HG02588 (cell line): ENCODE data around the gene FCRL2.
"Not testable (repeated sequence)": the region's sequence is repeated elsewhere in the genome, so short reads cannot be mapped to it uniquely, and the experiment has no call there.

ENCODE experiments used
- ATAC-seq: cut with Tn5 transposase; IDR thresholded peaks from one replicate; pipeline ENCODE4 v1.9.1; 2021; ENCODE audit warnings: mild to moderate bottlenecking, moderate library complexity; ENCODE audit not compliant: unreplicated experiment

FCRL2 gene

DNA sequence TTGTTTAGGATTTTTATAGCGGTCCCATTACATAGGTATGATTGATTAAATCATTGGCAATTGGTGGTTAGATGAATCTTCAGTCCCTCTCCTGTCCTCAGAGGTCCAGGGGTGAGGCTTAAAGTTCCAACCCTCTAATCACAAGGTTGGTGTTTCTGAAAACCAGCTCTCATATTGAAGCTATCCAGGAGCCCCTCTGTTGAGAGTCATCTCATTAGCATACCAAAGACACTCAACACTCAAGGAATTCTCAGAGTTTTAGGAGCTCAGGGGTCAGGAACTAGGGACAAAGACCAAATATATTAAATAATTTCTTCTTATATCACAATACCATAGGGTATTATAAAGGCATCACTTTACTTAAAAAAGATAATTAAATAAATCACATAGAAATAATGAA, 23.3 kb downstream of the FCRL2 start:
- no peak for ATAC-seq

DNA sequence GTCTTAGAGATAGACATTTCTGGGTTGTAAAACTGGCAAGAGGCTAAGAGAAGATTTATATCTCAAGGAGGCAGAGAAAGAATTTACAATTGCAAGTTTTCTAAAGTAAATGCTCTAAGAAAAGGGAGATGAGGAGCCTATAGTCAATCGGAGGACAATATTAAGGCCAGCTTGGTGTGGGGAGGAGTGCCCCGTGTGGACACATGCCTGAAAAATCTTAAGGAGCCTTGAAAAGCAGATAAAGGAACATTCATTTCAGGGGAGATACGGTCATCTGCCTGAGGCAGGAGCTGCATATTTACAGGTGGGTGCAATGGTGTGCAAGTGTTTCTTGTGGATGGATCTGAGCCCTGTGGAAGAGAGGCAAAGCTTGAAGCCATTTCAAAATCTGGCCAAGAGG, 25.6 kb downstream of the FCRL2 start:
- ATAC-seq, result no peak

DNA sequence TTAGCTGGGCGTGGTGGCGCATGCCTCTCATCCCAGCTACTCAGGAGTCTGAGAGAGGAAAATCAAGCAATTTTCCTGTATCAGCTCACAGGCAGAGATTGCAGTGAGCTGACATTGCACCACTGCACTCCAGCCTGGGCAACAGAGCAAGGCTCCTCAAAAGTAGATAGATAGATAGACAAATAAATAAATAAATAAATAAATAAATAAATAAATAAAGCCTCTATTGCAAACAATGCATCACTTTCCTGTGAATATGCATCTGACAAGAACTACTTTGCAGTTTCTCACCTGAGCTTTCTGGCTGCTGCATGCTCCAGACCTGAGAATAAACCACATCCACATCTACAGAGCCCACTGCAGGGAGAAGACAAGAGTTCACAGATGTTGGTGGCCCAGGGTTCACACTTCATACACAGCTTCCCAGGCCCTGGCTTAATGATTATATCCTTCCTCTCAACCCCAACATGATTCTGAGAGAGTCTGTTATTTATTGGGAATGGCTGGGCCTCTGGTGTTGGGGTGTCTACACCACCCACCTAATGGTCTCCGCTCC, 28.6 kb downstream of the FCRL2 start:
- ATAC-seq, result no peak

DNA sequence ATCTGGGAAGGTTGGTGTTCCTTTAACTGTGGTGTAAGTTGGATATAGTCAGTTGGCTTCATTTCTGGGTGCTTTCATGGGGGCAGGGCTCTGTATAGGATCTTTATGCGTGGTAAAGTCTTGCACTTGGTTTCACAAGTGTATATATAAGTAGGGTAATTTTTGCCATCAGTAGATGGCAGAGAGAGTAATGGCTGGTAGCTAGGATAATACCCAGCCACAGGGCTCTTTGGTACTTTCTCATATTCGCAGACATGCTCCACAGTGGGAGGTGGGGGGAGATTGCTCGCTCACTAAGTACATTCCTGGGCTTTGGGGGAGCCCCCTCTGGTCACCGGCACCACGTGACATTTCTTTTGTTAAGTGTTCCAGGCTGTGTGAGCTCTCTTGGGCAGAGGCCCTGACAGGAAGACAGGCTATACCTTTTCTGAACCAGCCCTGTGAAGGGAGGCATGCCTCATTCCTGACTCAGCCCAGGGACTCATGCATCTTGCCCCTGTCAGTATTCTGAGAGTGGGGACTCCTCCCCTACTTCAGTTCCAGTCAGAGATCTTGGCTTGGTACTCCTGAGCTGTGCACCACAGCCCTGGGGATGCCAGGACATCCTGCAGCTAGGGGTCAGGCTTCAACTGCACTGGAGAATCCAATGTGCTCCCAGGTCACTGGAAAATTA, 37.6 kb downstream of the FCRL2 start:
- no peak for ATAC-seq

DNA sequence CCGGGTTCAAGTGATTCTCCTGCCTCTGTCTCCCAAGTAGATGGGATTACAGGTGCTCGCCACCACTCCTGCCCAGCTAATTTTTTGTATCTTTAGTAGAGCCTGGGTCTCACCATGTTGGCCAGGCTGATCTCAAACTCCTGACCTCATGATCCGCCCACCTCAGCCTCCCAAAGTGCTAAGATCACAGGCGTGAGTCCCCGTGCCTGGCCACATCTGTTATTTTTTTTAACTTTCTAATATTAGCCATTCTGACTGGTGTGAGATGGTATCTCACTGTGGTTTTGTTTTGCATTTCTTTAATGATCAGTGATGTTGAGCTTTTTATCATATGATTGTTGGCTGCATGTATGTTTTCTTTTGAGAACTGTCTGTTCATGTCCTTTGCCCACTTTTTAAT, 40.9 kb downstream of the FCRL2 start:
- ATAC-seq, result not testable (repeated sequence)

DNA sequence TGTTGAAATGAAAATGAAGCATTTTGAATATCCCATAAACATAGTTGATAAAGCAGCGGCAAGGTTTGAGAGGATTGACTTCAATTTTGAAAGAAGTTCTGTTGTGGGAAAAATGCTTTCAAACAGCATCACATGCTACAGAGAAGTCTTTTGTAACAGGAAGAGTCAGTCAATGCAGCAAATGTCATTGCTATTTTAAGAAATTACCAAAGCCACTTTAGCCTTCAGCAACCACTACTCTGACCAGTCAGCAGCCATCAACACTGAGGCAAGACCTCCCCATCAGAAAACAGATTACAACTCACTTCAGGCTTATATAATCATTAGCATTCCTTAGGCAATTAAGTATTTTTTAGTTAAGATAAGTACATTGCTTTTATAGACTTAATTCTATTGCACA, 42.6 kb downstream of the FCRL2 start:
- no peak for ATAC-seq

DNA sequence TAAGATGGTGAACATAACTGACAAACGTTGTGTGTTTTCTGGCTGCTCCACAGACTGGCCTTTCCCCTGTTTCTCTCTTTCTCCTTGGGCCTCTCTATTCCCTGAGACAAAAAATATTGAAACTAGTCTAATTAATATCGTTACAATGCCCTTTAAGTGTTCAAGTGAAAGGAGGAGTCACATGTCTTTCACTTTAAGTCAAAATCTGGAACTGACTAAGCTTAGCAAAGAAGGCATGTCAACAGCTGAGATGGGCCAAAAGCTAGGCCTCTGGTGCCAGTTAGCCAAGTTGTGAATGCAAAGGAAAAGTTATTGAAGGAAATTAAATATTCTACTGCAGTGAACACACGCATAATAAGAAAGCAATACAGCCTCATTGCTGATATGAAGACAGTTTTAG, 44.2 kb downstream of the FCRL2 start:
- no peak for ATAC-seq

DNA sequence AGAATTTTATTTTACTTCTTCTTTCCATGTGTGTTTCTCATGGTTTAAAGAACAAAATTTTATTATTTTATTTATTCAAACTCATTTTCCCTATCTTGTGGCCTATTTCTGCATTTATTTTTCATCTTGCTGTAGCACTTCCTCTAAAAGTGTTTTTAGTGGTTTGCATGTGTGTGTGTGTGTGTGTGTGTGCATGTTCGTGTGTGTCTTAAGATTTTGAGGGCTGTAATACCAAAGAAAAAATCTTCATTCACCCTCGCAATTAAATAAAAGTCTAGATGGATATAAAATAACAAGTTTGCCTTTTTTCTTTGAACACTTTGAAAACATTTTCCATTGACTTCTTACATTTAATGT, 51.7 kb downstream of the FCRL2 start:
- ATAC-seq, result no peak

DNA sequence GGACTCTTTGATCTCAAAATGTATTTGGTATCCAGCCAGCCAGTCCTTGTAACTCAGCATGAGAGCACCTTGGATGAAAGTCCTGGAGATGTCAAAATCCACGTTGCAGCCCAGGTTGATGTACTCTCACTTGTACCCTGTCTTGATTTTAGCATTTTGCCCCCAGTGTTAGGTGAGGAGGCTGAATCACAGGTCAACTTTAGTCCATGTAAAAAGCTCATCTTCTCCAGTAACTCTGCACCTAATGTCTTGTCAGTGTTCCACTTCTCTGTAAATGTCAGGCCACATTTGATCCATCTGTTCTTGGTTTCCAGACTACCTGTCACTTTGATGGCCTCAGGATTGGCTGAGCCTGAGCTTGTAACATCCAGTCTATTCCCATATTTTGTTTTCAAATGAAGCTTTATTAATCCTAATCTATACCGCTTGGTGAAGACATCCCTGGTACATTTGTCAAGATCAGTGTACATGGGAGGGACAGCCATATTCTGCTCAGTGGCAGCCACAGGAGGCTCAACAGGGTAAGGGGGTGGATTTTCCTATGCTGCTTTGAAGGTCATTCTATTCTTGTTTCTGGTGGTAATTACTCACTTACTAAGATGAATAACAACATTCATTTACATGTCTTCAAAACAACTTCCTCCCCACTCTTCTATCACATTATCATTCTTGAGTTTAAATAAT, 52.3 kb downstream of the FCRL2 start:
- ATAC-seq, result no peak

DNA sequence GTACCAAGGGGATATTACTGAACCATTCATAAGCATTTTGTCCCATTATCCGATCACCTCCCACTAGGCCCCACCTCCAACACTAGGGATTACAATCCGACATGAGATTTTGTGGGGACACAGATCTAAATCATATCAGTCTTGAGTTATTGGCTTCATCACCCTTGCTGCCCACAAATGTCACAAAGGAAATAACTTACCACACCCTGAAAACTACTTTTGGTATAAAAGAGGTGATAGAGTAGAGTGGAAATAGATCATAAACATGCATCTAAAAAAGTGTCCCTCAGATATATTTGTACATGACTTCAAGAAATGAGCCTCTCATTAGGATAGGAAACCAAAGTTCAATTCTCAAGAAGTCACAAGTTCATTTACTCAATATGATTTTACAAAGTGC, 53.8 kb downstream of the FCRL2 start:
- no peak for ATAC-seq

DNA sequence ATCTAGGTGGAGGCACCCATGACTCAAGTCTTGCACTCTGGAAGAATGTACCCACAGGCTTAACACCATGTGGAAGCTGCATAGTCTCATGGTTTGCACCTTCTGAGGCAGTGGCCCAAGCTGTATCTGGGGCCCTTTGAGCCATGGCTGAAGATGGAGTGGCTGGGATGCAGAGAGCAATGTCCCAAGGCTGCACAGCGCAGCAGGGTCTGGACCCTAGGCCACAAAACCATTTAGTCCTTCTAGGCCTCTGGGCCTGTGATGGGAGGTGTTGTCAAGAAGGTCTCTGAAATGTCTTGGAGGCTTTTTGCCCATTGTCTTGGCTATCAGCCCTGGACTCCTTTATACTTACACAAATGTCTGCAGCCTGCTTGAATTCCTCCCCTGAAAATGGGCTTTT, 54.9 kb downstream of the FCRL2 start:
- no peak for ATAC-seq

DNA sequence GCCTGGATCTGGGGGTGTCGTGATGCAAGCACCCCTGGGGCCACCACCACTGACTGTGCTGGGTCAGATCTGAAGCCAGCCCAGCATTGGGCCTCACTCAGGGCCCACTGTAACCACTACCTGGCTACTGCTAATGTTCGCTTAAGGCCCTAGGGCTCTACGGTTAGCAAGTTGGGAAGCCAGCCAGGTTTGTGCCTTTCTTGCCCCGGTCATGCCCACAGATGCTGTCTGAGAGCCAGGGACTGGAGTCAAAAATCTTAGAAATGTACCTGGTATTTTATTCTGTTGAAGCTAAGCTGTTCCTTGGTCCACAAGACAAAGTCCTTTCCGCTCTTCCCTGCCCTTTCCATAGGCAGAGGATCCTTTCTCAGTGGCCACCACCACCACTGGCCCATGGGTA, 61.2 kb downstream of the FCRL2 start:
- ATAC-seq, result no peak

DNA sequence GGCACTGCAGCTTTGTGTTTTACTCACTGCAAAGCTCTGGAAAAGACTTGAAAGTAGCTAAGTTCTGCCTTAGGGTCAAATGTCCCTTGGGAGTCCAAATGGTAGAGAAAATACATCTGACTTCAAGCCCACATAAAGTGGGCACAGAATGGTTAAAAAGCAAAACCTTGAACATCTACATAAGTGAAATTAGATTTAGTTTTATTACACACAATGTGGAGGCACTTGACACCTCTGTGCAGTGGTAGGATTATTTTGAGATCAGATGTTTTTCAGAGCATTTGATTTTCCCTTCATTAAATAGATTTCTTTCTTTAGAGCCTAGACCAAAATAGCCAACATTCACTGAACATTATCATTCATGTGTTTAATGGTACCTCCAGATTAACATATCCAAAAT, 65.1 kb downstream of the FCRL2 start:
- ATAC-seq, result no peak

DNA sequence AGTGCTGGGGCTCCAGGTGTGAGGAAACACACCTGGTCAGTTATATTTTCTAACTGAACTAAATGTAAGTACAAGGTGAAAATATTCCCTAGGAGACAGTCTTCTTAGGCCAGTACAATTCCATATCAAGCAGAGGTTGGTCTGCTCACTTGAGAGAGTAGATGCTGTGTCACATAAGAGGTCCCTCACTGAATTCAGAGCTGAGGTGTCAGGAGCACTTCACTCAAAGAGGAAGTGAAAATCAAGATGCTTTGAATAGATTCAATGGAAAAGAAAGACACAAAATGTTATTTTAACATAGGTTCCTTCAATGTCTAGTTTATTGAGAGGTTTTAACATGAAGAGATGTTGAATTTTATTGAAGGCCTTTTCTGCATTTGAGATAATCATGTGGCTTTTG, 72.1 kb downstream of the FCRL2 start:
- no peak for ATAC-seq

DNA sequence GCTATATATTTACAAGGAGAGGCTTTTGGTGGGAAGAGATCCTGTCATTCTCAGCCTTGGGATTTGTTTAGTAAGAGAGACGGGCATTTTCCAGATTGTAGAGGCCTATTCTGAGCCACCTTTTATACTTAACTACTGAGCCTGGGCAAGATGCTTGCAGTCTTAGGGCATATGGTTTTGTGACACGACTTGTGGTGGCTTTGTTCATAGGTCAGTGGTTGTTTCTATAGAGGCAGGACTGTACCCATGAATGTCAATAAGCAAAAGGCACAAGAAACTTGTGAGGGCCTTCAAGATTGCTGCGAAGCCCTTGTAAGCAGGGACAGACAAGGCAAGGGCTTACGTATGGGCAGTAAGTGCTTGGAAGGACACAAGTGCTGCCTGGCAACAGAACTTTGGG, 73.0 kb downstream of the FCRL2 start:
- ATAC-seq, result no peak

DNA sequence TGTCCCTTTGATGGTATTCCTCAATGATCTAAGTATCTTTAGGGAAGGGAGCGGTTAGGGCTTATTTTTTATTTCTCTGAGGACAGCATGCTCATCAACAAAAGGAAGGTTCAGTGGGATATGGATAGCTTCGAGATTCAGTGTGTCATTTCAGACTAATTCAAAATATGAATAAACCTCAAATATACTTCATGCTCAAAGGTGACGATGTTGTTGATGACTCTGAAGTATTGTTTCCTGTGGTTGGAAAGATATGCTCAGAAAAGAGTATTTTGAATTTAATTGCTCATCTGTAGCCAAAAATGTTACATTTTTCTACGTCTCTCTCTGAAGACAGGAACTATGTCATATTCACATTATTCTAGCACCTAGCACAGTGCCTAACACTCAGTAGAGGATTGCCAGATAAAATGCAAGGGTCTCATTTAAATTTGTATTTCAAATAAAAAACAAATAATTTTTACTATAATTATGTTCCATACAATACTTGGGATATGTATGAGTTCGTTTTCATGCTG, 74.6 kb downstream of the FCRL2 start:
- no peak for ATAC-seq

DNA sequence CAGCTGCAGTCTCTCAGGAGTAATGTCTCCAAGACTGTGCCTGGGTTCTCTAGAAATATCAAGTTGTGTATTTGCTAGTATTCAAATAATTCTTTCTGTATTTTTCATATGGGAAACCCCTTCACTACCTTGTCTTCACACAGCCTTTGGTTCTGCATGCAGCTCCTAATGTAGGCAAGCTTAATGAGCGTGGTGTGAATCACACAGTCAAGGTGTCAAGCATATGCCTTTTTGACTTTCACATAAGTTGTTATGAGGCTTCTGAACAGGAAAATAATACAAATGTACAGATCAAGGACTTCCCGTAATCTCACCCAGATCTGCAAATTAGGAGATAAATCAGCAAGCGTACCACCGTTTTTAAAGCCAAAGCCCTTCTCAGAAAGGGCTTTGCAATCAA, 76.2 kb downstream of the FCRL2 start, which contains the start of gene FCRL3:
Gene FCRL3, minus strand, starts transcription at position 38 of the 400 bp plus-strand sequence. CDS start 280 bp downstream, outside the sequence.
- no peak for ATAC-seq

DNA sequence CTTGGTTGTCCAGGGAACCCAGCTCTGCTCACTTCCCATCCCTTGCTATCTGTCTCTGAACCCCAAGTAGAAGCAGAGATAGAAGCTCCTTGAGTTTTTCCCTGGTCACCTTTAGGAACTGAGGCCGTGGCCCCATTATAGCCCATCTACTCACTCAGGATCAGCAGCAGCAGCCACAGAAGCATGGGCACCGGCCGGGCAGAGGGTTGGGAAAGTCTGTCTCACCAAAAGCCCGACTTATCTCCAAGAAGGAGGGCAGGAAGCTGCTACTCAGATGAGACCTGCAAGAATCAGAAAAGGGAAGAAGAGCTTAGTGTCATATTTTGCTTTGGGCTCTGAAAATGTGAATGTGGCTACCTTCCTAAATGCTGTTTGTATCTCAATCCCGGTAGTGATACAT, 76.6 kb downstream of the FCRL2 start:
- ATAC-seq, result no peak

DNA sequence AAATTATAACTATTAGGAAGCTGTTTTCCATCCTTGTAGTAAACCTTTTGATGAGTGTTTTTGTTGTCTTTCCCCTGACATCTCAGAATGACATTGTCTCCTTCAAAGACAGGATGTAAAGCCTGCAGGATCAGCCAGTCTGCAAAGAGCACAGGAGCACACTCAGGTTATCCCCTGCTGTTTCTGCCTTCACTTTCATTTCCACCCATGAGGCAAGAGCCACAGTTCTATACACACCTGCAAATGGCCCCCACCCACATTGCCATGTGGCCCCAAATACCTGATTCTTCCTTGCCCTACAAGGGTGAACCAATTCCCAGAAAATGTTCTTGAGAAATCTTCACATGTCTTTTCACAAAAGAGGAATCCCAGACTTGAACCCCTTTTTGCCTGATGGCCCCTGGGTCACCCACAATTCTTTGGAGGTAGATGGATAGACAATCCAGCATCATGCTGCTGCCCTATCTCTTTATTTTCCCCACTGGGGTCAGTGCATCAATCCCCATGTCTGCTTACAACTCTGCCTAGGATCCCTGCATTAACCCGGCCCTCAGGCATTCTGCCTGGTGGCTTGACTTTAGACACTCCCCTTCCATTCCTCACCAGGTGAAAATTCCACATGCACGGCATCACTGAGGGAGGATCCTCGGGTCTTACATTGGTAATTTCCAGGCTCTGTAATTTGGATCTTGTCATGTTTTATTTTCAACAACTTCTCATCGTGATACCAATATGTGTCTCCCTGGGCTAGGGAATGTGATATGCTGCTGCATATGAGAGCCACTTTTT, 79.0 kb downstream of the FCRL2 start:
- ATAC-seq, result no peak

DNA sequence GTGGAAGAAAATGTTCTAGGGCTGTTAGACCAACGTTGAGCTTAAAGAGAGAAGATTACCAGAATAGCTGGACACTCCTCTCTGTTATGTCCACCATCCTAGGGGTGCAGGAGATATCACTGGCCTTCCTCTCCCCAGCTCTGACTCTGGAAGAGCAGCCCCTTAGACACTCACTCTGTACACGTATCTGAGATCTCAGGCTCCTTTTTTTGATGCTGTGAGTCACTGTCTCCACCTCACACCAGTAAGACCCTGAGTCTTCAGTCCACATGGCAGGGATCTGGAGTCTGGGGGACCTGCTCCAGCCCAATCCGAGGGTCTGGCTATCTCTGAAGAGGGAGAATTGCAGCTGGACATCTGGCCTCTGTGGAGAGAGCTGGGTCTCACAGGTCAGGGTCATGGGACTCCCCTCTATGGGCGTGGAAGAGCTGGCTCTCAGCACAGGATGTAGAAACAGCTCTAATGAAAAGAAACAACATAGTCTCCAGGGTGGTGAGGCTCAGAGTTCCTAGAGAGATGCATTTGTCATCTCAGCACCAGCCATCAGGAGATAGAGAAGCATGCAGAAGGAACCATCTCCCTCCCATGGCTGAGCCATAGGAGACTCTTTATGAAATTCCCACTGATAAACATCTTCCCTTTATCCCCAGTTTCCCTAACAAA, 79.8 kb downstream of the FCRL2 start:
- no peak for ATAC-seq
